ENCODE results near the gene HCN3.
A peak's percentile ranks its signal among the peaks of the same experiment; 100 is the strongest.

Gene HCN3

GRCh38 chr1:155305881-155306391 is 28.7 kb downstream of the HCN3 start:
- no peak for FAIRE-seq
- no peak for DNase-seq (ENCODE audit: extremely low spot score, insufficient read length, low read depth)

- no peak for DNase-seq (ENCODE audit: extremely low spot score, insufficient read length, low read depth)
- FAIRE-seq = no peak
These were observed 30.0 kb downstream of the HCN3 start for GRCh38 chr1:155307247-155307740.

- FAIRE-seq = peak; percentile 98
- peak; percentile 92 for DNase-seq (ENCODE audit: extremely low spot score, insufficient read length, low read depth)
These were observed 31.5 kb downstream of the HCN3 start, which contains the start of gene FDPS for GRCh38 chr1:155308493-155309422. TSS of gene FDPS (plus strand) at chr1:155308866. CDS start at chr1:155309790, 924 bp downstream.

GRCh38 chr1:155309423-155310021 is 32.3 kb downstream of the HCN3 start:
- DNase-seq (ENCODE audit: extremely low spot score, insufficient read length, low read depth) (no peak), FAIRE-seq (no peak)

- DNase-seq (ENCODE audit: extremely low spot score, insufficient read length, low read depth) (no peak), FAIRE-seq (no peak)
These were observed 36.0 kb downstream of the HCN3 start for GRCh38 chr1:155313261-155313660.

- DNase-seq (ENCODE audit: extremely low spot score, insufficient read length, low read depth) (no peak), FAIRE-seq (no peak)
These were observed 39.7 kb downstream of the HCN3 start for GRCh38 chr1:155316922-155317321.

- no peak for FAIRE-seq
- no peak for DNase-seq (ENCODE audit: extremely low spot score, insufficient read length, low read depth)
These were observed 40.8 kb downstream of the HCN3 start for GRCh38 chr1:155318082-155318481.

GRCh38 chr1:155319536-155319935 is 42.3 kb downstream of the HCN3 start:
- FAIRE-seq = no peak

GRCh38 chr1:155320252-155320651 is 43.0 kb downstream of the HCN3 start:
- FAIRE-seq = no peak
- no peak for DNase-seq (ENCODE audit: extremely low spot score, insufficient read length, low read depth)

More at GRCh38 chr1:155319536-155319935, 42.3 kb downstream of the HCN3 start:
- no peak for DNase-seq (ENCODE audit: extremely low spot score, insufficient read length, low read depth)

GRCh38 chr1:155320661-155321617 is 43.7 kb downstream of the HCN3 start, which contains the start of gene RUSC1:
TSS of gene RUSC1 (plus strand) at chr1:155320894. CDS start at chr1:155321774, 880 bp downstream.
- FAIRE-seq (no peak), DNase-seq (ENCODE audit: extremely low spot score, insufficient read length, low read depth) (no peak)

GRCh38 chr1:155321639-155322503 is 44.6 kb downstream of the HCN3 start:
- FAIRE-seq = no peak
- no peak for DNase-seq (ENCODE audit: extremely low spot score, insufficient read length, low read depth)

GRCh38 chr1:155322571-155322952 is 45.3 kb downstream of the HCN3 start:
- DNase-seq (ENCODE audit: extremely low spot score, insufficient read length, low read depth) = no peak
- FAIRE-seq = no peak

GRCh38 chr1:155322953-155323728 is 45.9 kb downstream of the HCN3 start:
- FAIRE-seq (peak; percentile 72), DNase-seq (ENCODE audit: extremely low spot score, insufficient read length, low read depth) (peak; percentile 68)

GRCh38 chr1:155323729-155324036 is 46.4 kb downstream of the HCN3 start:
- no peak for FAIRE-seq
- DNase-seq (ENCODE audit: extremely low spot score, insufficient read length, low read depth) = peak; percentile 71

GRCh38 chr1:155324037-155324716 is 46.9 kb downstream of the HCN3 start:
- FAIRE-seq = peak; percentile 97
- peak; percentile 92 for DNase-seq (ENCODE audit: extremely low spot score, insufficient read length, low read depth)

GRCh38 chr1:155324717-155325602 is 47.7 kb downstream of the HCN3 start:
- no peak for DNase-seq (ENCODE audit: extremely low spot score, insufficient read length, low read depth)

GRCh38 chr1:155325603-155325893 is 48.3 kb downstream of the HCN3 start:
- DNase-seq (ENCODE audit: extremely low spot score, insufficient read length, low read depth) (no peak), FAIRE-seq (no peak)

More at GRCh38 chr1:155324717-155325602, 47.7 kb downstream of the HCN3 start:
- FAIRE-seq = no peak

Measured in GM18507 (cell line).